H1 (cell line): ENCODE results near the gene ADH4. TPM values are rescaled to one million over a fixed set of nuclear protein-coding genes. Genes with fewer than 3 reads are reported as not detected.

ENCODE experiments used
- CTCF ChIA-PET: fragments of 300-600 bp; sonication (Branson Sonifier 250); formaldehyde crosslinking; loops from one replicate; lab custom pipeline; 2021; ENCODE audit not compliant: partially characterized antibody; lab: Charles Lee
- POLR2A ChIA-PET: fragments of 300-600 bp; sonication (Branson Sonifier 250); formaldehyde crosslinking; loops from one replicate; lab custom pipeline; 2021; ENCODE audit warnings: inconsistent platforms; ENCODE audit not compliant: partially characterized antibody; lab: Charles Lee
- DNase-seq, 2 experiments: peaks; one replicate each; pipeline versions ENCODE4 v3.0.0 to v3.0.0-alpha.2; 2010 to 2022; ENCODE audit warnings: low spot score in 2 of 2, low read depth in 1 of 2, mixed read lengths in 1 of 2
- FAIRE-seq: peaks from 2 replicates; lab custom pipeline; 2011; peaks lifted over from hg19 to GRCh38; lab: Jason Lieb, UNC
- H2AFZ ChIP-seq: 2 replicates; pipeline ENCODE4 v1.8.1; 2012; ENCODE audit warnings: low read length, inconsistent platforms
- H2AK5ac ChIP-seq: 2 replicates; pipeline ENCODE4 v1.6.1; 2013; ENCODE audit warnings: low read depth, low read length
- H2BK120ac ChIP-seq: replicated peaks from 2 replicates; pipeline ENCODE3; 2013; ENCODE audit warnings: low read depth, low read length, inconsistent platforms
- H2BK12ac ChIP-seq: 2 replicates; pipeline ENCODE4 v1.6.1; 2013; ENCODE audit warnings: low read depth, low read length
- H2BK15ac ChIP-seq: 2 replicates; pipeline ENCODE4 v1.6.1; 2013; ENCODE audit warnings: low read length
- H2BK20ac ChIP-seq: 2 replicates; pipeline ENCODE4 v1.6.1; 2013; ENCODE audit warnings: low read length
- H2BK5ac ChIP-seq: 2 replicates; pipeline ENCODE4 v1.6.1; 2013; ENCODE audit warnings: low read depth, low read length
- H3K14ac ChIP-seq: 2 replicates; pipeline ENCODE4 v1.6.1; 2013; ENCODE audit warnings: inconsistent platforms; ENCODE audit not compliant: insufficient read length
- H3K18ac ChIP-seq: 2 replicates; pipeline ENCODE4 v1.6.1; 2013; ENCODE audit warnings: low read length; ENCODE audit errors: extremely low read depth
- H3K23ac ChIP-seq: 2 replicates; pipeline ENCODE4 v1.6.1; 2013; ENCODE audit warnings: inconsistent platforms; ENCODE audit not compliant: insufficient read length
- H3K23me2 ChIP-seq: 2 replicates; pipeline ENCODE4 v1.6.1; 2013; ENCODE audit warnings: low read depth, low read length
- H3K27ac ChIP-seq: 2 replicates; pipeline ENCODE4 v1.6.1; 2011; ENCODE audit warnings: low read depth, low read length, inconsistent platforms
- H3K27me3 ChIP-seq, 4 experiments: replicated peaks in 1 of 4; 1 replicate in 1 of 4; 2 replicates in 3 of 4; pipeline versions ENCODE4 v1.6.1 to v1.8.1; 2011 to 2013; ENCODE audit warnings: low read length in 3 of 4, mild to moderate bottlenecking in 3 of 4, inconsistent platforms in 2 of 4, mixed read lengths in 2 of 4, moderate library complexity in 1 of 4; ENCODE audit not compliant: control insufficient read depth in 3 of 4, insufficient read depth in 3 of 4; ENCODE audit errors: extremely low read depth in 1 of 4
- H3K36me3 ChIP-seq, 4 experiments: 2 replicates each; pipeline versions ENCODE4 v1.6.1 to v1.8.1; 2011 to 2013; ENCODE audit warnings: mild to moderate bottlenecking in 4 of 4, low read length in 3 of 4, moderate library complexity in 2 of 4, control low read depth in 1 of 4, inconsistent platforms in 1 of 4; ENCODE audit not compliant: insufficient read depth in 4 of 4, control insufficient read depth in 2 of 4
- H3K4ac ChIP-seq: replicated peaks from 2 replicates; pipeline ENCODE3; 2013; ENCODE audit warnings: low read length, low read depth, mixed read lengths, inconsistent platforms; ENCODE audit not compliant: insufficient read length
- H3K4me1 ChIP-seq, 4 experiments: replicated peaks in 1 of 4; 1 replicate in 1 of 4; 2 replicates in 3 of 4; pipeline versions ENCODE4 v1.6.1 to v1.8.1; 2011 to 2013; ENCODE audit warnings: low read length in 3 of 4, inconsistent platforms in 2 of 4, mixed read lengths in 1 of 4; ENCODE audit not compliant: insufficient read depth in 4 of 4, control insufficient read depth in 3 of 4
- H3K4me2 ChIP-seq, 2 experiments: 2 replicates each; pipeline versions ENCODE4 v1.6.1 to v1.8.1; 2011 to 2013; ENCODE audit warnings: low read depth in 2 of 2, low read length in 2 of 2, control low read depth in 1 of 2, inconsistent platforms in 1 of 2, mild to moderate bottlenecking in 1 of 2; ENCODE audit not compliant: insufficient read depth in 1 of 2
- H3K4me3 ChIP-seq, 4 experiments: fragments of 200-600, 300-600 bp in 1 of 4; sonication (generic), shearing (Covaris generic), sonication (Bioruptor Twin) in 1 of 4; 2 replicates each; pipeline versions ENCODE4 v1.5.1 to v1.8.1; 2011 to 2016; ENCODE audit warnings: low read length in 4 of 4, low read depth in 3 of 4, control low read depth in 2 of 4, inconsistent platforms in 2 of 4, mild to moderate bottlenecking in 2 of 4, mixed read lengths in 1 of 4, moderate library complexity in 1 of 4; ENCODE audit not compliant: insufficient read depth in 2 of 4; ENCODE audit errors: extremely low read depth in 1 of 4
- H3K56ac ChIP-seq: replicated peaks from 2 replicates; pipeline ENCODE3; 2013; ENCODE audit warnings: low read depth, mild to moderate bottlenecking, mixed read lengths, low read length, inconsistent platforms; ENCODE audit not compliant: insufficient read length
- H3K79me1 ChIP-seq: 2 replicates; pipeline ENCODE4 v1.6.1; 2013; ENCODE audit warnings: low read depth, low read length, control low read depth
- H3K79me2 ChIP-seq, 2 experiments: 2 replicates each; pipeline versions ENCODE4 v1.6.1 to v1.8.1; 2012 to 2013; ENCODE audit warnings: low read length in 2 of 2, mild to moderate bottlenecking in 2 of 2, inconsistent platforms in 1 of 2; ENCODE audit not compliant: insufficient read depth in 2 of 2, control insufficient read depth in 1 of 2
- H3K9ac ChIP-seq, 4 experiments: replicated peaks in 1 of 4; 1 replicate in 1 of 4; 2 replicates in 3 of 4; pipeline versions ENCODE4 v1.6.1 to v1.8.1; 2011 to 2013; ENCODE audit warnings: low read depth in 3 of 4, low read length in 3 of 4, control low read depth in 2 of 4, mild to moderate bottlenecking in 2 of 4, moderate library complexity in 2 of 4, inconsistent platforms in 1 of 4; ENCODE audit errors: extremely low read depth in 1 of 4
- H3K9me3 ChIP-seq, 2 experiments: 2 replicates each; pipeline versions ENCODE4 v1.6.1 to v1.8.1; 2012 to 2013; ENCODE audit warnings: mild to moderate bottlenecking in 2 of 2, moderate library complexity in 2 of 2, control low read depth in 1 of 2, inconsistent platforms in 1 of 2, low read depth in 1 of 2, low read length in 1 of 2, mixed read lengths in 1 of 2; ENCODE audit not compliant: insufficient read depth in 2 of 2
- H4K20me1 ChIP-seq, 2 experiments: replicated peaks in 1 of 2; 2 replicates each; pipeline versions ENCODE3 to v1.8.1; 2011 to 2013; ENCODE audit warnings: inconsistent platforms in 2 of 2, low read length in 2 of 2, mild to moderate bottlenecking in 1 of 2; ENCODE audit not compliant: insufficient read depth in 2 of 2, control insufficient read depth in 1 of 2
- H4K5ac ChIP-seq: 2 replicates; pipeline ENCODE4 v1.6.1; 2013; ENCODE audit warnings: low read length, low read depth, mixed read lengths, inconsistent platforms; ENCODE audit not compliant: insufficient read length
- H4K8ac ChIP-seq: 2 replicates; pipeline ENCODE4 v1.8.0; 2013; ENCODE audit warnings: mild to moderate bottlenecking, moderate library complexity, low read length, inconsistent platforms; ENCODE audit not compliant: insufficient read depth; ENCODE audit errors: extremely low read depth
- H4K91ac ChIP-seq: replicated peaks from 2 replicates; pipeline ENCODE3; 2013; ENCODE audit warnings: low read length, mixed read lengths, inconsistent platforms; ENCODE audit not compliant: insufficient read length
- ASH2L ChIP-seq: fragments of 200-600, 300-600 bp; sonication (generic); IDR thresholded peaks from one replicate; pipeline ENCODE4 v1.7.1; 2017; ENCODE audit warnings: low read length
- CREB1 ChIP-seq: IDR thresholded peaks from 2 replicates; pipeline ENCODE4 v1.6.1; 2012; ENCODE audit warnings: inconsistent platforms
- GABPA ChIP-seq: IDR thresholded peaks from 2 replicates; pipeline ENCODE4 v1.6.1; 2011; ENCODE audit warnings: mild to moderate bottlenecking, low read length, moderate library complexity, borderline replicate concordance; ENCODE audit not compliant: insufficient read depth
- HDAC6 ChIP-seq: IDR thresholded peaks from one replicate; pipeline ENCODE4 v1.7.1; 2012; ENCODE audit warnings: low read depth, mild to moderate bottlenecking, inconsistent platforms, low read length, moderate library complexity
- KDM4A ChIP-seq: IDR thresholded peaks from one replicate; pipeline ENCODE4 v1.7.1; 2012; ENCODE audit warnings: low read depth, mild to moderate bottlenecking, moderate library complexity, low read length, inconsistent platforms; ENCODE audit not compliant: severe bottlenecking
- KDM5A ChIP-seq: fragments of 200-600 bp; IDR thresholded peaks from 2 replicates; pipeline ENCODE4 v1.7.1; 2012; ENCODE audit warnings: mild to moderate bottlenecking, low read length, inconsistent platforms, mixed read lengths
- RAD21 ChIP-seq, 2 experiments: IDR thresholded peaks in 1 of 2; conservative IDR thresholded peaks in 1 of 2; 2 replicates each; pipeline ENCODE4 v1.6.1; 2011; ENCODE audit warnings: low read depth in 2 of 2, low read length in 2 of 2, improper control_type of control experiment in 1 of 2, inconsistent platforms in 1 of 2, mild to moderate bottlenecking in 1 of 2, moderate library complexity in 1 of 2
- RFX5 ChIP-seq: IDR thresholded peaks from 2 replicates; pipeline ENCODE4 v1.6.1; 2011; ENCODE audit warnings: low read depth, low read length, improper control_type of control experiment, borderline replicate concordance
- SAP30 ChIP-seq: fragments of 300-600 bp; sonication (generic); IDR thresholded peaks from 2 replicates; pipeline ENCODE4 v1.7.1; 2012; ENCODE audit warnings: low read length, moderate library complexity, mild to moderate bottlenecking, inconsistent platforms; ENCODE audit not compliant: insufficient read depth, insufficient replicate concordance
- SIX5 ChIP-seq: IDR thresholded peaks from 2 replicates; pipeline ENCODE4 v1.6.1; 2011; ENCODE audit warnings: mild to moderate bottlenecking, low read depth, low read length
- TEAD4 ChIP-seq: IDR thresholded peaks from 2 replicates; pipeline ENCODE4 v1.6.1; 2012; ENCODE audit warnings: low read depth, low read length, inconsistent platforms, mixed read lengths
- polyA plus RNA-seq, 7 experiments: library from polyadenylated mRNA; depleted of rRNA in 3 of 7; stranded (reverse) in 5 of 7; unstranded in 2 of 7; fragments of >200 nt in 5 of 7; fragments of 200-250 nt in 2 of 7; gene quantifications; 1 replicate in 5 of 7; 2 replicates in 1 of 7; 4 replicates in 1 of 7; pipeline versions ENCODE4 v1.2.1 to v1.2.3, GENCODE V29; 2011 to 2013; ENCODE audit warnings: missing spikeins in 2 of 7, mixed read lengths in 2 of 7
- total RNA-seq: library from RNA; stranded (reverse); fragmentation: NEBNext Ultra II Directional; extraction: Animal tissue kit (Norgen Biotek cat#: 25700); gene quantifications from 2 replicates; pipeline ENCODE4 v1.2.1, GENCODE V29; 2021
- TF ChIP-seq, protein P1 (sequence below), 3 experiments: IDR thresholded peaks; 1 replicate in 2 of 3; 2 replicates in 1 of 3; pipeline versions ENCODE4 v1.5.1 to v1.6.1; 2011; ENCODE audit warnings: low read length in 3 of 3, mild to moderate bottlenecking in 3 of 3, inconsistent platforms in 2 of 3, low read depth in 1 of 3, moderate library complexity in 1 of 3; ENCODE audit not compliant: insufficient read depth in 1 of 3; ENCODE audit errors: control extremely low read depth in 1 of 3

ADH4 gene
- total and polyA plus RNA-seq, 2 of the 8 experiments (the other 6 are each of a cell fraction or from before 2014, with no cell fraction given), result not detected

DNA sequence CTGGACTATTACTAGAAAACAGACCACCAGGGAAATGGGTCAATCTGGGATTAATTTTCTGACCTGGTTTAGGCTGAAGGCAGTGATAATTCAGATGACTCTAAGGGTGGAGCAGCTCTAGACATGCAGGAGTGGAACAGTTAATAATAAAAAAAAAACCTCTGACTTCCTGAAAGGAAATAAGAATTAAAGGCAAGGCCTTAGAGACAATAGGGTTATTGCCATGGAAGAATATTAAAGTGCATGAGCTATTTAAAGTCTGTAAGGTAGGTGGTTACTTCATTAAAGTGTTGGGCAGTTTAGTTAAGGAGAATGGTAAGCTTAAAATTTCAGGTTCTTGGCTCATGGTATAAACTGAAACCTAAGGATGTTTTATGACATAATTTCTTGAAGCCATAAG, 40.9 kb downstream of the ADH4 start:
- Histone ChIP-seq H2BK120ac (no peak overlapping the region), H2BK15ac (no peak overlapping the region), H3K9ac (no peak overlapping the region), H3K27ac (no peak overlapping the region), H3K56ac (no peak overlapping the region), H3K23ac (no peak overlapping the region), H3K4me1 (no peaks in the 10 kb centered on the region), H3K4ac (no peak overlapping the region), H3K36me3 (no peaks in the 10 kb centered on the region), H2AK5ac (no peak overlapping the region), H3K9me3 (peaks cover 8 to 11% of the 10 kb centered on the region in 2 experiments; a peak in 2 of 4 replicates), H2BK12ac (no peak overlapping the region), H3K4me2 (no peak overlapping the region), H3K4me3 (no peak overlapping the region), H2AFZ (no peak overlapping the region), H3K79me1 (no peaks in the 10 kb centered on the region), H4K5ac (no peak overlapping the region), H3K23me2 (no peaks in the 10 kb centered on the region), H2BK20ac (no peak overlapping the region), H4K91ac (no peak overlapping the region), H3K79me2 (no peaks in the 10 kb centered on the region), H3K14ac (no peak overlapping the region), H3K18ac (no peak overlapping the region), H3K27me3 (peaks cover 0 to 1% (median 0%) of the 10 kb centered on the region in 4 experiments; a peak in 1 of 7 replicates), H4K8ac (no peak overlapping the region), H2BK5ac (no peak overlapping the region), H4K20me1 (no peaks in the 10 kb centered on the region)
- ChIA-PET CTCF (interaction anchor here (0.5 to 0.6 kb wide), 2 partner anchors 40 to 148 kb away, joined by 3 to 4 read pairs; no protein-coding TSS in a partner anchor), POLR2A (interaction anchor here (1.1 to 2.2 kb wide), 2 partner anchors 15 to 36 kb away, joined by 3 to 8 read pairs; partner anchors contain the start of gene ADH5)
- DNase-seq (no peak), FAIRE-seq (no peak)
- TF ChIP-seq RFX5 (no peak), TEAD4 (no peak), ASH2L (no peak), SAP30 (no peak), HDAC6 (no peak), SIX5 (no peak), CREB1 (no peak), GABPA (no peak), RAD21 (IDR thresholded peaks at IDR 0.05 in 1 of 2, conservative IDR thresholded peaks at IDR 0.05 in 1 of 2; ENCODE audit: low read depth in 2 of 2, low read length in 2 of 2) (no peak), KDM4A (no peak), KDM5A (no peak)
- TF ChIP-seq, protein P1, sequence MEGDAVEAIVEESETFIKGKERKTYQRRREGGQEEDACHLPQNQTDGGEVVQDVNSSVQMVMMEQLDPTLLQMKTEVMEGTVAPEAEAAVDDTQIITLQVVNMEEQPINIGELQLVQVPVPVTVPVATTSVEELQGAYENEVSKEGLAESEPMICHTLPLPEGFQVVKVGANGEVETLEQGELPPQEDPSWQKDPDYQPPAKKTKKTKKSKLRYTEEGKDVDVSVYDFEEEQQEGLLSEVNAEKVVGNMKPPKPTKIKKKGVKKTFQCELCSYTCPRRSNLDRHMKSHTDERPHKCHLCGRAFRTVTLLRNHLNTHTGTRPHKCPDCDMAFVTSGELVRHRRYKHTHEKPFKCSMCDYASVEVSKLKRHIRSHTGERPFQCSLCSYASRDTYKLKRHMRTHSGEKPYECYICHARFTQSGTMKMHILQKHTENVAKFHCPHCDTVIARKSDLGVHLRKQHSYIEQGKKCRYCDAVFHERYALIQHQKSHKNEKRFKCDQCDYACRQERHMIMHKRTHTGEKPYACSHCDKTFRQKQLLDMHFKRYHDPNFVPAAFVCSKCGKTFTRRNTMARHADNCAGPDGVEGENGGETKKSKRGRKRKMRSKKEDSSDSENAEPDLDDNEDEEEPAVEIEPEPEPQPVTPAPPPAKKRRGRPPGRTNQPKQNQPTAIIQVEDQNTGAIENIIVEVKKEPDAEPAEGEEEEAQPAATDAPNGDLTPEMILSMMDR (IDR thresholded peaks at IDR 0.05; ENCODE audit: control extremely low read depth in 1 of 3, insufficient read depth in 1 of 3, low read depth in 1 of 3, low read length in 3 of 3), result no peak
